ENCODE measurements around the gene DGKB.

Gene DGKB

GRCh38 chr7:14760730-14761478 is 141.6 kb downstream of the DGKB start:
- no peak for DNase-seq (ENCODE audit: low read depth)

GRCh38 chr7:14759785-14760184 is 142.8 kb downstream of the DGKB start:
- DNase-seq (ENCODE audit: low read depth) = no peak

GRCh38 chr7:14754631-14755030 is 147.9 kb downstream of the DGKB start:
- no peak for DNase-seq (ENCODE audit: low read depth)

GRCh38 chr7:14752301-14752700 is 150.2 kb downstream of the DGKB start:
- DNase-seq (ENCODE audit: low read depth) = no peak

GRCh38 chr7:14751461-14751860 is 151.1 kb downstream of the DGKB start:
- no peak for DNase-seq (ENCODE audit: low read depth)

GRCh38 chr7:14748461-14748860 is 154.1 kb downstream of the DGKB start:
- no peak for DNase-seq (ENCODE audit: low read depth)

GRCh38 chr7:14747701-14748100 is 154.8 kb downstream of the DGKB start:
- DNase-seq (ENCODE audit: low read depth) = no peak

- DNase-seq (ENCODE audit: low read depth) = no peak
Observed at GRCh38 chr7:14745076-14745475, 157.5 kb downstream of the DGKB start.

- no peak for DNase-seq (ENCODE audit: low read depth)
Observed at GRCh38 chr7:14740606-14741005, 161.9 kb downstream of the DGKB start.

- DNase-seq (ENCODE audit: low read depth) = no peak
Observed at GRCh38 chr7:14739841-14740185, 162.7 kb downstream of the DGKB start.

- no peak for DNase-seq (ENCODE audit: low read depth)
Observed at GRCh38 chr7:14739168-14739840, 163.2 kb downstream of the DGKB start.

- DNase-seq (ENCODE audit: low read depth) = no peak
Observed at GRCh38 chr7:14738086-14738485, 164.5 kb downstream of the DGKB start.

- no peak for DNase-seq (ENCODE audit: low read depth)
Observed at GRCh38 chr7:14734839-14735321, 167.7 kb downstream of the DGKB start.

- DNase-seq (ENCODE audit: low read depth) = no peak
Observed at GRCh38 chr7:14720785-14721184, 181.8 kb downstream of the DGKB start.

GRCh38 chr7:14717816-14718215 is 184.7 kb downstream of the DGKB start:
- peak; percentile 9 for DNase-seq (ENCODE audit: low read depth)

- DNase-seq (ENCODE audit: low read depth) = no peak
Observed at GRCh38 chr7:14717169-14717568, 185.4 kb downstream of the DGKB start.

GRCh38 chr7:14714161-14714728 is 188.3 kb downstream of the DGKB start:
- no peak for DNase-seq (ENCODE audit: low read depth)

GRCh38 chr7:14698239-14698638 is 204.3 kb downstream of the DGKB start:
- no peak for DNase-seq (ENCODE audit: low read depth)

GRCh38 chr7:14697684-14698083 is 204.9 kb downstream of the DGKB start:
- no peak for DNase-seq (ENCODE audit: low read depth)

- no peak for DNase-seq (ENCODE audit: low read depth)
Observed at GRCh38 chr7:14691597-14692203, 210.9 kb downstream of the DGKB start.

GRCh38 chr7:14691034-14691433 is 211.5 kb downstream of the DGKB start:
- DNase-seq (ENCODE audit: low read depth) = no peak

GRCh38 chr7:14690486-14690885 is 212.1 kb downstream of the DGKB start:
- no peak for DNase-seq (ENCODE audit: low read depth)

GRCh38 chr7:14690075-14690474 is 212.5 kb downstream of the DGKB start:
- DNase-seq (ENCODE audit: low read depth) = no peak
